Smooth muscle cell (in vitro differentiated cells): Measurements from ENCODE around the gene MYCL. TPM values are rescaled to one million over a fixed set of nuclear protein-coding genes. Genes with fewer than 3 reads are reported as not detected.

Experiments used
- DNase-seq: peaks from one replicate; lab custom pipeline; 2025; ENCODE audit not compliant: unreplicated experiment; lab: John Stamatoyannopoulos, UW
- H2AFZ ChIP-seq: fragments of 200-600 bp; sonication (generic); 2 replicates; pipeline ENCODE4 v1.6.0; 2016; ENCODE audit warnings: antibody characterized with exemption, low read depth, mild to moderate bottlenecking
- H3F3A ChIP-seq: fragments of 200-600 bp; sonication (generic); 2 replicates; pipeline ENCODE4 v1.6.0; 2017; ENCODE audit warnings: antibody characterized with exemption, low read depth
- H3K27ac ChIP-seq: fragments of 200-600 bp; sonication (generic); 2 replicates; pipeline ENCODE4 v1.5.1; 2016; ENCODE audit warnings: low read depth, mild to moderate bottlenecking
- H3K27me3 ChIP-seq: fragments of 200-600 bp; sonication (generic); 2 replicates; pipeline ENCODE4 v1.6.1; 2016; ENCODE audit warnings: low read depth, mild to moderate bottlenecking
- H3K36me3 ChIP-seq: fragments of 200-600 bp; sonication (generic); 2 replicates; pipeline ENCODE4 v1.5.1; 2016; ENCODE audit warnings: low read depth
- H3K4me1 ChIP-seq: fragments of 200-600 bp; sonication (generic); 2 replicates; pipeline ENCODE4 v1.5.1; 2016; ENCODE audit warnings: low read depth
- H3K4me2 ChIP-seq: fragments of 200-600 bp; sonication (generic); 2 replicates; pipeline ENCODE4 v1.6.0; 2016; ENCODE audit warnings: mild to moderate bottlenecking
- H3K4me3 ChIP-seq: fragments of 200-600 bp; sonication (generic); 2 replicates; pipeline ENCODE4 v1.5.1; 2016; ENCODE audit warnings: mild to moderate bottlenecking
- H3K79me2 ChIP-seq: fragments of 200-600 bp; sonication (generic); 2 replicates; pipeline ENCODE4 v1.6.0; 2016; ENCODE audit warnings: low read depth, mild to moderate bottlenecking
- H3K9ac ChIP-seq: fragments of 200-600 bp; sonication (generic); 2 replicates; pipeline ENCODE4 v1.6.0; 2016; ENCODE audit warnings: low read depth
- H3K9me3 ChIP-seq: fragments of 200-600 bp; sonication (generic); replicated peaks from 2 replicates; pipeline ENCODE4 v1.5.1; 2016; ENCODE audit warnings: low read depth
- H4K20me1 ChIP-seq: fragments of 200-600 bp; sonication (generic); 2 replicates; pipeline ENCODE4 v1.6.0; 2016; ENCODE audit warnings: low read depth
- CTCF ChIP-seq: fragments of 200-600 bp; sonication (generic); IDR thresholded peaks from 2 replicates; pipeline ENCODE4 v1.5.1; 2017; ENCODE audit warnings: borderline replicate concordance, mild to moderate bottlenecking, antibody characterized with exemption; ENCODE audit not compliant: insufficient read depth, poor library complexity, severe bottlenecking
- WGBS: methylation state at CpG from one replicate; pipeline ENCODE4 v1.1.7; 2016; ENCODE audit warnings: low lambda C conversion rate; 5-methylcytosine and 5-hydroxymethylcytosine counted together
- polyA plus RNA-seq: library from polyadenylated mRNA; unstranded; fragments of >200 nt; fragmentation: Nextera tagmentation; extraction: Ambion mirVana; gene quantifications from 2 replicates; pipeline ENCODE4 v1.2.1, GENCODE V29; 2016
- total RNA-seq: library from RNA; depleted of rRNA; stranded (reverse); fragments of >200 nt; gene quantifications from 2 replicates; pipeline ENCODE4 v1.2.3, GENCODE V29; 2014

The MYCL gene
- total and polyA plus RNA-seq, 2 experiments from 2014 or later: 0.98 to 4.5 TPM

GRCh38 chr1:39905172-39905571 is 3.5 kb upstream of the MYCL start:
- Histone ChIP-seq H3K9me3 (no peaks in the 10 kb centered on the region), H3K27ac (no peak overlapping the region), H3K4me3 (no peak overlapping the region), H3K27me3 (peaks cover 37% of the 10 kb centered on the region), H3K4me1 (peaks cover 4% of the 10 kb centered on the region), H3F3A (no peaks in the 10 kb centered on the region), H3K36me3 (no peaks in the 10 kb centered on the region), H3K79me2 (no peaks in the 10 kb centered on the region), H2AFZ (no peak overlapping the region), H3K9ac (no peak overlapping the region), H3K4me2 (no peak overlapping the region), H4K20me1 (no peaks in the 10 kb centered on the region)
- no peak for DNase-seq
- whole genome bisulfite sequencing: 90% methylated on average over 4 of the region's 4 CpGs
- TF ChIP-seq CTCF: no peak

- H3F3A ChIP-seq: peaks cover 4% of the 10 kb centered on the region
- peaks cover 18% of the 10 kb centered on the region for H3K4me1 ChIP-seq
- H3K4me2 ChIP-seq: peak overlapping the region; percentile 95
- H3K27me3 ChIP-seq: peaks cover 45% of the 10 kb centered on the region
- H4K20me1 ChIP-seq: no peaks in the 10 kb centered on the region
- TF ChIP-seq CTCF: no peak
- no peak overlapping the region for H3K27ac ChIP-seq
- no peaks in the 10 kb centered on the region for H3K9me3 ChIP-seq
- no peaks in the 10 kb centered on the region for H3K36me3 ChIP-seq
- H2AFZ ChIP-seq: no peak overlapping the region
- no peak overlapping the region for H3K9ac ChIP-seq
- peak overlapping the region; percentile 77 for H3K4me3 ChIP-seq
- 16% methylated on average over 13 of the region's 13 CpGs for WGBS
- H3K79me2 ChIP-seq: no peaks in the 10 kb centered on the region
- no peak for DNase-seq
Observed at GRCh38 chr1:39902460-39902807, 717 bp upstream of the MYCL start.

GRCh38 chr1:39901464-39901713 is 328 bp downstream of the MYCL start:
- no peak for TF ChIP-seq CTCF
- H3K36me3 ChIP-seq: no peaks in the 10 kb centered on the region
- H3F3A ChIP-seq: peaks cover 4% of the 10 kb centered on the region
- no peak for DNase-seq
- peak overlapping the region; percentile 8 for H3K9ac ChIP-seq
- H3K27ac ChIP-seq: no peak overlapping the region
- no peaks in the 10 kb centered on the region for H3K9me3 ChIP-seq
- 2% methylated on average over 9 of the region's 28 CpGs for WGBS
- H3K79me2 ChIP-seq: no peaks in the 10 kb centered on the region
- H4K20me1 ChIP-seq: no peaks in the 10 kb centered on the region
- peaks cover 28% of the 10 kb centered on the region for H3K4me1 ChIP-seq
- peaks cover 45% of the 10 kb centered on the region for H3K27me3 ChIP-seq
- H3K4me2 ChIP-seq: peak overlapping the region; percentile 95
- peak overlapping the region; percentile 83 for H2AFZ ChIP-seq
- H3K4me3 ChIP-seq: peak overlapping the region; percentile 77

GRCh38 chr1:39900662-39901463 is 854 bp downstream of the MYCL start:
- H3K4me1 ChIP-seq: peaks cover 29% of the 10 kb centered on the region
- H3K9ac ChIP-seq: peak overlapping the region; percentile 8
- DNase-seq: no peak
- peak overlapping the region; percentile 83 for H2AFZ ChIP-seq
- peaks cover 4% of the 10 kb centered on the region for H3F3A ChIP-seq
- H4K20me1 ChIP-seq: no peaks in the 10 kb centered on the region
- H3K36me3 ChIP-seq: no peaks in the 10 kb centered on the region
- 2% methylated on average over 40 of the region's 64 CpGs for WGBS
- no peaks in the 10 kb centered on the region for H3K79me2 ChIP-seq
- H3K27ac ChIP-seq: no peak overlapping the region
- H3K4me3 ChIP-seq: peak overlapping the region; percentile 77
- H3K9me3 ChIP-seq: no peaks in the 10 kb centered on the region
- peak overlapping the region; percentile 95 for H3K4me2 ChIP-seq
- no peak for TF ChIP-seq CTCF
- H3K27me3 ChIP-seq: peaks cover 45% of the 10 kb centered on the region
